ENCODE measurements around the gene CALR.
"Not testable (repeated sequence)": the region's sequence is repeated elsewhere in the genome, so short reads cannot be mapped to it uniquely, and the experiment has no call there.

CALR gene

DNA sequence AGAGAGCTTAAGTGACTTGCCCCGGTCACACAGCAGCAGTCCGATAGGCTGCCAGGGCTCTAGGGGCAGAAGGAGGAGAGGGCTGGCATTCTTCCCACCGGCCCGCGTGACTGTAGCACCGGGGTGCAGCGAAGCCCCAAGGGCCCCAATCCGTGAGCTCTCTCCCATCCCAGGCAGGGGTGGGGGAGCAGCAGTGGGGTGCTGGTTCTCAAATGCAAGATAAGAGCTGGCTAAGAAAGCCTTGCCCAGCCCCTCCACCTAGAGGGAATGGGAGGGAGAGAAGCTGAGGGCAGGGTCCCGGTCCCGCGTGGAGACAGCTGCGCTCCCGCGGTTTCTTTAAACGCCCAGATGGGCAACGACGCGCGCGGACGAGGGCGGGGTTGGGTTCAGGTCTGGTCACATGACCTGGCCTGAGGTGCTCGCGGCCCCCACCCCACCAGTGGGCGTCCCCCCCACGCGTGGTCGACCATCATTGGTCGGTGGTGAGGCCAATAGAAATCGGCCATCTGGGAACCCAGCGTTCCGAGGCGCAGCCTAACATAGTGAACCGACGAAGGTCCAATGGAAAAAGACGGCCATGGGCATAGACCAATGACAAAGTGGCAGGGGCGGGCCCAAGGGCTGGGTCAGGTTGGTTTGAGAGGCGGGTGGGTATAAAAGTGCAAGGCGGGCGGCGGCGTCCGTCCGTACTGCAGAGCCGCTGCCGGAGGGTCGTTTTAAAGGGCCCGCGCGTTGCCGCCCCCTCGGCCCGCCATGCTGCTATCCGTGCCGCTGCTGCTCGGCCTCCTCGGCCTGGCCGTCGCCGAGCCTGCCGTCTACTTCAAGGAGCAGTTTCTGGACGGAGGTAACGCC is at the start of gene CALR:
CALR (plus strand) TSS at position 683 of the 852 bp plus-strand sequence; CDS start at position 754, 71 bp downstream.
- Mint-ChIP-seq H3K4me1 (peaks cover 69% of the 10 kb centered on the region), H3K27me3 (no peaks in the 10 kb centered on the region), H3K9me3 (no peaks in the 10 kb centered on the region), H3K4me3 (peak within 1 kb of the TSS; percentile 99), H3K27ac (peak within 1 kb of the TSS; percentile 98), H3K36me3 (peaks cover 47% of the 10 kb centered on the region)
- ATAC-seq, result peak; percentile 97

DNA sequence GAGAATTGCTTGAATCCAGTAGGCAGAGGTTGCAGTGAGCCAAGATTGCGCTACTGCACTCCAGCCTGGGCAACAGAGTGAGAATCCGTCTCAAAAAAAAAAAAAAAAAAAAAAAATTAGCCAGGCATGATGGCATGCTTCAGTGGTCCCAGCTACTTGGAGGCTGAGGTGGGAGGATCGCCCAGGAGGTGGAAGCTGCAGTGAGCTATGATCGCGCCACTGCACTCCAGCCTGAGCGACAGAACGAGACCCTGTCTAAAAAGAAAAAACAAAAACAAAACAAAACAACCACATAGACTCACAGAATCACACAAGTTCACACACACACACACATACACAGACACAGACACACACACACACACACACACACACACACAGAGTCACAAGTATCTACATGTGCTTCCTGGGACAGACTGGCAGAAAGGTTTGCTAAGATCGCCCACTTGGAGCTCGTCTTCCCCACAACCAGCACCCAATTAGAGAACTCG is 48.1 kb upstream of the CALR start:
- not testable (repeated sequence) for H3K9me3 Mint-ChIP-seq, ATAC-seq, H3K27me3 Mint-ChIP-seq
- Mint-ChIP-seq H3K4me3 (peak overlapping the region; percentile 88), H3K36me3 (peaks cover 23% of the 10 kb centered on the region), H3K4me1 (peaks cover 31% of the 10 kb centered on the region), H3K27ac (peak overlapping the region; percentile 89)

DNA sequence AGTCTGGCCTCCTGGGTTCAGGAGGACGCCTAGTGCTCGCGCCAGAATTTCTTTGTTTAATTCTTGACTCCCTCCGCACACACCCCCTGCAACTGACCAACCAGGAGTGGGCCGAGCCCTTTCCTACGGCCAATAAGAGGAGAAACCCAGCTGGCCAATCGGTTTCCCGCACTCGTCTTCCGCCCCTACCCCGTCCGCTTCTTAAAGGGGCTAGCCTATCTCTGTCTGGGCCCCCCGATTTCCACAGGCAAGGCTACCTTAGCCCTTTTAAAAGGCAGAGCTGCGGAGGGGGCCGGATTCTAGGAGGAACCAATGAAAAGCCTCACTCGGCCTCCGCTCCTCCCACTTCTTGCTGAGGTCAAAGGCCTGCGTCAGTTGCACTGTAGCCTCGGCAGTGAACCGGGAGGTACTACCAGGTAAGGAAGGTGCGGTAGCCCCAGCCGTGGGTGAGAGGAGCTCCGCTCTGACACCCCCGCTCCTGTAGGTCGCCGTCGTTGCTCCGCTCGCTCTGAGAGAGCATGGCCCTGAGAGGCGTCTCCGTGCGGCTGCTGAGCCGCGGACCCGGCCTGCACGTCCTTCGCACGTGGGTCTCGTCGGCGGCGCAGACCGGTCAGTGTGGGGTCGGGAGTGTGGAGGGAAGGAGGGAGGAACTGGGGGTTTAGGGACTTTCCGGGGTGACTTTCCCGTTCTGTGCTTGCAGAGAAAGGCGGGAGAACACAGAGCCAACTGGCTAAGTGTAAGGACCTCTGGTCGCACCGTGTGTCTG is 47.4 kb upstream of the CALR start, which contains the start of gene GCDH:
GCDH (plus strand) TSS at position 374 of the 766 bp plus-strand sequence; CDS start at position 519, 145 bp downstream.
- Mint-ChIP-seq H3K4me3 (peak within 1 kb of the TSS; percentile 88), H3K27me3 (no peaks in the 10 kb centered on the region), H3K4me1 (peaks cover 30% of the 10 kb centered on the region), H3K9me3 (no peaks in the 10 kb centered on the region), H3K36me3 (peaks cover 29% of the 10 kb centered on the region), H3K27ac (peak within 1 kb of the TSS; percentile 89)
- peak; percentile 98 for ATAC-seq

DNA sequence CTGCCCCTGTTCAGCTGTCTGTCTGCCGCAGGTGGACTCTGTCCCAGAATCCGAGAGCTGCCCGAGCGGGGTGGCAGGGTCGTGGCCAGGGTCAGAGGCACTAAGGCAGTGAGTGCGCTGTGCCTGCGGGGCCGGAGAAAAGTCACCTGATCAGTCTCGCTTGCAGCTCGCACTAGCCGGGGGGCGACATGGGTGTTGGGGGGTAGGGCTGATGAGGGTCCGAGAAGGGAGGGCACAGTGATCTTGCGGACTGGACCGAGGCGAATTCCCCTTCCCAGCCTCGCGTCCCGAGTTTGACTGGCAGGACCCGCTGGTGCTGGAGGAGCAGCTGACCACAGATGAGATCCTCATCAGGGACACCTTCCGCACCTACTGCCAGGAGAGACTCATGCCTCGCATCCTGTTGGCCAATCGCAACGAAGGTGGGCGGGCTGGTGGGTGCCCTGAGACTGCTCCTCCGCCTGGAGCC is 46.8 kb upstream of the CALR start:
- peaks cover 30% of the 10 kb centered on the region for H3K4me1 Mint-ChIP-seq
- peak overlapping the region; percentile 88 for H3K4me3 Mint-ChIP-seq
- H3K27me3 Mint-ChIP-seq, result no peaks in the 10 kb centered on the region
- H3K27ac Mint-ChIP-seq, result peak overlapping the region; percentile 89
- no peak for ATAC-seq
- no peaks in the 10 kb centered on the region for H3K9me3 Mint-ChIP-seq
- peaks cover 33% of the 10 kb centered on the region for H3K36me3 Mint-ChIP-seq

DNA sequence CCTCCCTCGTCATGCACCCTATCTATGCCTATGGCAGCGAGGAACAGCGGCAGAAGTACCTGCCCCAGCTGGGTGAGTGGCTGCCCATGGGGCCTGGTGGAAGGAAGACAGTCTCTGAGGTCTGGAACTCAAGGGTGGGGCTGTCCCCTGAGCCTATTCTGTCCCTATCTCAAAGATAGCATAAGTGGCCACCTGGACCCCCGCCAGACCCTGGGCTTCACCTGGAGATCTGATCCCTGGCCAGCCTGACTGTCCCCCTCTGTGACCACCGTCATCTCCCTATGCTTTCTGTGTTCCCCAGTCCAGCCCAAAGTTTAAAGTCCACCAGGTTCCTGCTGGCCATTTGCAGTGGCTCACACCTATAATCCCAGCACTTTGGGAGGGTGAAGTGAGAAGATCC is 44.8 kb upstream of the CALR start:
- peaks cover 30% of the 10 kb centered on the region for H3K4me1 Mint-ChIP-seq
- no peak for ATAC-seq
- no peaks in the 10 kb centered on the region for H3K27me3 Mint-ChIP-seq

DNA sequence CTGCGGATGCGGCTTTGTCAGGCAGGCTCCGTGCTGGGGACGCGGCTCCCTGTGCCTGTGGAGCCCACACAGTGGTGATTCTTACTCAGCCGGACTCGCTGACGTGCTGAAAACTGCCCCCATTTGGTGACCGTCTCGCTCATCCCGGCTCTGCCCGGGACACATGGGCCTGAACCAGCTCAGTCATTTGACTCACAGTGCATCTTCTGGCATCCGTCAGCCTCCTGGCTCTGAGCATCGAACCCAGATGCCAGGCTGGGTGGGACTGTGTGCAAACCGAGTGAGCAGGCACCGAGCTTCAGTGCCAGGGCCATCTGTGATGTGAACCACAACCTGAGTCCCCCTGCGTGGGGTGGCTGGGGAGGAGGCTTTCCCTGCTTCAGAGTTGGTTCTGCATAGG is 41.9 kb upstream of the CALR start:
- H3K36me3 Mint-ChIP-seq, result peaks cover 46% of the 10 kb centered on the region
- H3K27me3 Mint-ChIP-seq, result no peaks in the 10 kb centered on the region

More for the DNA sequence above, 44.8 kb upstream of the CALR start:
- H3K36me3 Mint-ChIP-seq, result peaks cover 43% of the 10 kb centered on the region
- no peak overlapping the region for H3K27ac Mint-ChIP-seq
- H3K9me3 Mint-ChIP-seq, result no peaks in the 10 kb centered on the region
- no peak overlapping the region for H3K4me3 Mint-ChIP-seq

DNA sequence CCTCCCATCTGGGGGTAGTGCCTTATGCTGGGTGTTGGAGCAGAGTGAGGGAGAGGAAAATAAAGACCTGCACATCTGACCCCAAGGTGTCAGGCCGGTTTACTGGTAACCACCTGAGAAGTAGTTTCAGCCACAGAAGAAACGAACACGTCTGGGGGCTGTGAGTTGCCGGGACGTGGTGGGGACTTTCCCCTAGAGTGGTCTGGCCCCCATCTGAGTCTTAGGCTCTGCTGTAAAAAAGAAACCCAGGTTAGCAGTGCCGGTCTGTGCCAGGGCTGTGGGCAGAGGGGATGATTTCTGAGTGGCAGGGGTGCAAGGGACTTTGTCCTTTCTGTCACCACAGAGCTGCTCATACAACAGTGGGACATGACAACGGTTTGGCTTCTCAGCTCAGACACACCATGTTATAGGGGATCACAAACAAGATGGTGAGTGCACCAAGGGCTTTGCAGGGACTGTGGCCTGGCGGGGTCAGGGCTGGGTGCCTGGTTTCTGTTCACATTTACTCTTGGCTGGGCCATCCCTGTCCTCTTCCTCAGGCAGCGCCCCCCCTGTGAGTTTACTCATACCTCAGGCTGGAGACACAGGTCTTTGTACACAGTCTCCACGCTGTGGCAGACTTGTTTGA is 38.4 kb upstream of the CALR start:
- H3K27ac Mint-ChIP-seq, result peak overlapping the region; percentile 73
- no peaks in the 10 kb centered on the region for H3K27me3 Mint-ChIP-seq
- peaks cover 7% of the 10 kb centered on the region for H3K4me1 Mint-ChIP-seq
- H3K36me3 Mint-ChIP-seq, result peaks cover 27% of the 10 kb centered on the region
- peak; percentile 88 for ATAC-seq
- H3K4me3 Mint-ChIP-seq, result no peak overlapping the region
- no peaks in the 10 kb centered on the region for H3K9me3 Mint-ChIP-seq

More for the DNA sequence above, 41.9 kb upstream of the CALR start:
- no peaks in the 10 kb centered on the region for H3K9me3 Mint-ChIP-seq
- H3K27ac Mint-ChIP-seq, result no peak overlapping the region
- H3K4me1 Mint-ChIP-seq, result peaks cover 23% of the 10 kb centered on the region
- ATAC-seq, result no peak
- no peak overlapping the region for H3K4me3 Mint-ChIP-seq

DNA sequence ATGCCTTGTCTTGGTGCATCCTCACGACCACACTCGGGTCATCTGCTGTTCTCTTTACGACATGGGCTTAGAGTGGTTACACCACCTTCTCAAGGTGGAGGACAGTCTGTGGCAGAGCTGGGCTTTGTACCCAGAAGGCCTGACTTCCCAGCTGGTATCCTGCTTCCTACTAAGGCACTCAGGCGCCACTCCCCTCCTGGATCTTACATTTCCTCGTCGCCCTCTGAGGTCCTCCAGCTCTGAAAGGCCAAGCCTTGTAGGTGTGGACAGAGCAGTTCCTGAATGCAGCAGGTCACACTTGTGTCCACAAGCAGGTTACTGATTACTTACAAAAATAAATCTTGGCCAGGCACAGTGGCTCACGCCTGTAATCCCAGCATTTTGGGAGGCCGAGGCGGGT is 31.2 kb upstream of the CALR start:
- no peak overlapping the region for H3K27ac Mint-ChIP-seq
- H3K4me1 Mint-ChIP-seq, result no peaks in the 10 kb centered on the region
- no peaks in the 10 kb centered on the region for H3K27me3 Mint-ChIP-seq

DNA sequence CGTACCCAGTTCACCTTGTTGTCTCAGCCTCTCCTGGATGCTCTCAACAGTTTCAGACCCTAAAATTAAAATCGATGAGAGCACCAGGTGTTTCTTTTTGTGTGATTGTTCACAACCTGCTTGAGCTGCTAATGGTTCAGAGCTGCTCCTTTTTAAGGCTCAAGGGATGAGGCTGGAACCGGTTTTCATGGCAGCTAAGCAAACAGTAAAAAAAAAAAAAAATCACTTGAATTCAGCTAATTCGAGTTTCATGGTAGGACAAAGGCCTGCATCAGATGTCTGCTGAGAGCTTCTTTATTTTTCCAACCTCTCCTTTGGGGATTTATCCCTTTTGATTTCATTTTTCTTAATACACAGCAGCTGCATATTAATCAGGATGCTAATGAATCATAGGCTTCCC is 25.8 kb upstream of the CALR start:
- no peaks in the 10 kb centered on the region for H3K9me3 Mint-ChIP-seq
- no peaks in the 10 kb centered on the region for H3K27me3 Mint-ChIP-seq
- no peak overlapping the region for H3K4me3 Mint-ChIP-seq
- H3K27ac Mint-ChIP-seq, result no peak overlapping the region
- no peaks in the 10 kb centered on the region for H3K36me3 Mint-ChIP-seq
- peaks cover 8% of the 10 kb centered on the region for H3K4me1 Mint-ChIP-seq
- no peak for ATAC-seq

More for the DNA sequence above, 31.2 kb upstream of the CALR start:
- no peaks in the 10 kb centered on the region for H3K36me3 Mint-ChIP-seq
- no peak overlapping the region for H3K4me3 Mint-ChIP-seq
- H3K9me3 Mint-ChIP-seq, result no peaks in the 10 kb centered on the region
- no peak for ATAC-seq

DNA sequence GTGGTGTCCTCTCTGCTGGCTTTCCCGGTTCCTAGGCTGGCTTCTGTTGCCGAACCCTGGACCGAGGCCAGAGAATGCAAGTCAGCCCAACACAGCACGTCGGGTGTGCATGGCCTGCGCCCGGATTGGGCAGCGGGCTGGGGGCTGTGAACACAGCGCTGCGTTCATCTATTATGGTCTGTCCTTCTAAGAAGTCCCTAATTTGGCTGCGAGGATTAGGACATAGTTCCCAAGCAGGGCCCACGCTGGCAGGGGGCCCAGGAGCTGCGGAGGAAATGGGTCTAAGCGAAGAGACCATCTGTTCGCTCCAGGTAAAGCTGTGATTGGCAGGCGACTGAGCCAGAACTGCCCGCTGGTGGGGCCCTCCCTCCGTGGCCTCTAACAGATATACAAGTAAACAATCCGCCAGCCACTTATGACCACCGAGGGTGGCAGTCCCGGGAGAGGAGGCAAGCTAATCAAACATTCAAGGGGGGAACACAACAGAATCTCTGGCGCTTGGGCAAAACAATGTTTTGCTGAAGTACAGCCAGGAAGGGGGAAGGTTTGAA is 25.3 kb upstream of the CALR start:
- H3K4me1 Mint-ChIP-seq, result peaks cover 8% of the 10 kb centered on the region
- H3K4me3 Mint-ChIP-seq, result no peak overlapping the region
- H3K27me3 Mint-ChIP-seq, result no peaks in the 10 kb centered on the region
- H3K27ac Mint-ChIP-seq, result no peak overlapping the region
- H3K9me3 Mint-ChIP-seq, result no peaks in the 10 kb centered on the region
- no peak for ATAC-seq
- H3K36me3 Mint-ChIP-seq, result no peaks in the 10 kb centered on the region

DNA sequence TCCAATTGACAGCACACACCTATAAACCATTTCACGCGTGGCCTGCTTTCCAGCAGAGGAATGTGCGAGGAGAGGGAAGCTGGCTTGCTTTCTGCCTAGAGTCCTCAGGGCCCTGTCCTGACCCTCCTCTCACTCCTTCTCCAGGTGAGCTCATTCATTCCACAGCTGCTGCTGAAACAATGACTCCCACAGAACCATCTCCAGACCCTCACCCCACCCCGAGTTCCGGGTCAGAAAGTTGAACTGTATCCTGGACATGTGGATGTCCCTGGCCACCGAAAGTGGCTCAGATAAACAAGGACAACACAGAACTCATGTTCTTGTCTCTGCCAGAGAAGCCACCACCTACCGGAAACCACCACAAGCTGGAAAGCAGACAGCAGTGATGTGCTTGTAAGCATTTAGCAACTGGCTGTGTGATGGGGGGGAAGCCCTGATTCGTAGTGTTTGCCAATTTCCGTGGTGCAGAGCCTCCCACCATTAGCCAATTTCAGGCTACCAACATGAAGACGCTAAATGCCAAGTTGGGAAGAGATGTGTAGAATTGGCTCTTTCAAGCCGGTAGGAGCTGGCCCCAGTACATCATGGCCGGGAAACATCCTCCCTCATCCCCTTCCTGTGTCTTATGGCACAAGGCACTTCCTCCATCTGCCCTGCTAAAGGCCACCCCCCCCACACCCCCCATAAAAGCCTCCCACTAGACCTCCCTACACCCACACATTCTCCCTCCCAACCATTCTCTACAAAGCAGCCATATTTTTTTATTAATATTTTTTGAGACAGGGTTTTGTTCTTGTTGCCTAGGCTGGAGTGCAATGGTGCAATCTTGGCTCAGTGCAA is 24.3 kb upstream of the CALR start:
- Mint-ChIP-seq H3K4me1 (peaks cover 18% of the 10 kb centered on the region), H3K27me3 (no peaks in the 10 kb centered on the region), H3K9me3 (no peaks in the 10 kb centered on the region), H3K27ac (peak overlapping the region; percentile 72), H3K4me3 (no peak overlapping the region), H3K36me3 (no peaks in the 10 kb centered on the region)
- ATAC-seq, result peak; percentile 54

DNA sequence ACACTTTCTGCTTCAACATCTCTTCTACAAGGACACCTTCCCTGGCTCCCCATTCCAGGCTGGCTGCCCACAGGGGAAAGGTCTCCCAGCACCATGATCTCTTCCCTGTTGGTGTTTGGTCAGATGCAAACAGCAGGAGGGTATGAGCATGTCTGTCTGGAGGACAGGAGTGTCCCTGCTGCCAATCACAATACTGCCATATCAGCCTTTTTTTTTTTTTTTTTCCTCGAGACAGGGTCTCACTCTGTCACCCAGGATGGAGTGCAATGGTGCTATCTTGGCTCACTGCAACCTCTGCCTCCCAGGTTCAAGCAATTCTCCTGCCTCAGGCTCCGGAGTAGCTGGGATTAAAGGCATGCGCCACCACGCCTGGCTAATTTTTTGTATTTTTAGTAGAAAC is 22.5 kb upstream of the CALR start:
- H3K27ac Mint-ChIP-seq, H3K9me3 Mint-ChIP-seq, ATAC-seq, H3K4me3 Mint-ChIP-seq, H3K36me3 Mint-ChIP-seq, H3K27me3 Mint-ChIP-seq: not testable (repeated sequence)
- peaks cover 21% of the 10 kb centered on the region for H3K4me1 Mint-ChIP-seq

DNA sequence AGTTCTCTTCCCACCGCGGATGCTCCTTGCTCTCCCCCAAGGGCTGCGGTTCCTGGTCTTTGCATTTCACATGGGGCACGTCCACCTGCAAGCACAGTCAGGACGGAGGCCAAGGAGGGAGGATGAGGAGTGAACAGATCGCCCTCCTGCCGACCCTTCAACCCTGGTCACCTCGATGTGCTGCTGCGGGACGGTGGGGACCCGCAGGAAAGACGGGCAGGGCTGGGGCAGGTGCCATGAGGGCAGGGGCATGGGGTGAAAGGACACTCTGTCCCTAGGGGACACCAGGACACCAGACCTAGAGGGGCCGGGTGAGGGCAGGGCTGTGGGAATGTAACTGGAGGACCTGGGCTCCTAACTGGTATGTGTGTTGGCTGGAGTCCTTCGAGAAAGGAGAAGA is 20.2 kb upstream of the CALR start:
- ATAC-seq, result no peak
- Mint-ChIP-seq H3K27me3 (no peaks in the 10 kb centered on the region), H3K27ac (no peak overlapping the region), H3K4me1 (peaks cover 21% of the 10 kb centered on the region), H3K4me3 (peak overlapping the region; percentile 60), H3K36me3 (peaks cover 11% of the 10 kb centered on the region), H3K9me3 (no peaks in the 10 kb centered on the region)

DNA sequence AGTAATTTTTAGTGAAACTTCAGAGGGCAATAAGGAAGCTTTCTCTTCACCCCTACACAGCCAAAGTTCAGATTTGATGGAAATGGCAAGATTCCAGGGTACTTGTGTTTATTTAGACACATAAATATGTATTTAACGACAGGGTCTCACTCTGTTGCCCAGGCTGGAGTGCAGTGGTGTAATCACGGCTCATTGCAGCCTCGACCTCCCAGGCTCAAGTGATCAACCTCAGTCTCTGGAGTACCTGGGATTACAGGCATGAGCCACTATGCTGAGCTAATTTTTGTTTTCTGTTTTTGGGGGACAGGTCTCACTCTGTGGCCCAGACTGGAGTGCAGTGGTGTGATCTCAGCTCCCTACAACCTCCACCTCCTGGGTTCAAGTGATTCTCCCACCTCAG is 17.4 kb upstream of the CALR start:
- no peaks in the 10 kb centered on the region for H3K27me3 Mint-ChIP-seq
- peak overlapping the region; percentile 17 for H3K27ac Mint-ChIP-seq
- no peak overlapping the region for H3K4me3 Mint-ChIP-seq
- no peaks in the 10 kb centered on the region for H3K9me3 Mint-ChIP-seq
- peaks cover 14% of the 10 kb centered on the region for H3K4me1 Mint-ChIP-seq
- no peak for ATAC-seq
- peaks cover 30% of the 10 kb centered on the region for H3K36me3 Mint-ChIP-seq

Data from stimulated activated memory B cell treated with anti-CD40 and anti-IgM and Interleukin-4, amounts not matched to agents 10 μg/mL and 1 μg/mL and 100 μg/mL, for 72 hours (primary cell).